Erythroblast (primary cell): Measurements from ENCODE around the gene HPS1.

ENCODE experiments used
- GATA1 ChIP-seq: IDR thresholded peaks from 2 replicates; pipeline ENCODE4 v1.6.1; 2011; ENCODE audit warnings: low read depth, mild to moderate bottlenecking, control low read depth, low read length, moderate library complexity
- POLR2A ChIP-seq: IDR thresholded peaks from 2 replicates; pipeline ENCODE4 v1.6.1; 2011; ENCODE audit warnings: mild to moderate bottlenecking, low read length

DNA sequence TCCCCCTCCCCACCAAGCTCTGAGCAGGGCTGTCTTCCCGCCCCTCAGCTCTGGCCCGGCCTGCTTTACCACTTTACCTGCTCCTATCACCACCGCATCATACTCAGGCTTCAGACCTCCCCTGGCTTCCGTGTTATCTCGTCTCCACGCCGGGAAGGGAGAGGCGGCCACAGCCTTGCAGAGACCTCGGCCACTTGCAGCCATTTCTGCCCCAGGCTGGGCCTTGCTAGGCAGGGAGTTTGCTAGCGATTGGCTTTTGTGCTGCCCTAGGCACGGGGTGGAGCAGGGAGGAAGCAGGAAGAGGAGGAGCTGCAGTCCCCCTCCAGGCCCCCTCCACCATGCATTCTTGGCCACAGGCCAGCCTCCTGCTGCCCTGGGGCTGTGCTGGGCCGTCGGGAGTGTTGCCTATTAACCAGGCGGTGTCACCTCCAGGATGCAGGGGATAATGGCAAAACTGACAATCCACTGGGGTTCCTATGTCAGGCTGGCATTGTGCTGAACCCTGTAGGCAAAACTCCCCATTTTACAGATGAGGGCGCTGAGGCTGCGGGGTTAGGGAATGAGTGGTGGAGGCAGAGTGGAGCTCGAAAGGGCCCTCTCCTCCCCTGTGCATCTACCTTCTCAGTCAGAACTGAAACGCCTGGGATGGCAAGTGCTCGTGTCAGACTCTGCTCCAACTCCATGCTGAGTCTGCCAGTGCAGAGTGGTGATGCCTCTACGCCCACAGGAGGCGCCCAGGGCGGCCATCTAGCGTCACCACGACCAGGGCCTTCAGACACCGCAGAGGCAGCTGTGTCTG lies 31.6 kb downstream of the HPS1 start, which contains the start of gene PYROXD2:
- peak; percentile 83 for TF ChIP-seq POLR2A
- TF ChIP-seq GATA1, result no peak
